GM10847 (cell line): ENCODE measurements around the gene DAZAP1.

Experiments used
- POLR2A ChIP-seq: IDR thresholded peaks from 2 replicates; pipeline ENCODE4 v1.6.1; 2011; ENCODE audit not compliant: insufficient read length; ENCODE audit errors: extremely low read depth

Gene DAZAP1

DNA sequence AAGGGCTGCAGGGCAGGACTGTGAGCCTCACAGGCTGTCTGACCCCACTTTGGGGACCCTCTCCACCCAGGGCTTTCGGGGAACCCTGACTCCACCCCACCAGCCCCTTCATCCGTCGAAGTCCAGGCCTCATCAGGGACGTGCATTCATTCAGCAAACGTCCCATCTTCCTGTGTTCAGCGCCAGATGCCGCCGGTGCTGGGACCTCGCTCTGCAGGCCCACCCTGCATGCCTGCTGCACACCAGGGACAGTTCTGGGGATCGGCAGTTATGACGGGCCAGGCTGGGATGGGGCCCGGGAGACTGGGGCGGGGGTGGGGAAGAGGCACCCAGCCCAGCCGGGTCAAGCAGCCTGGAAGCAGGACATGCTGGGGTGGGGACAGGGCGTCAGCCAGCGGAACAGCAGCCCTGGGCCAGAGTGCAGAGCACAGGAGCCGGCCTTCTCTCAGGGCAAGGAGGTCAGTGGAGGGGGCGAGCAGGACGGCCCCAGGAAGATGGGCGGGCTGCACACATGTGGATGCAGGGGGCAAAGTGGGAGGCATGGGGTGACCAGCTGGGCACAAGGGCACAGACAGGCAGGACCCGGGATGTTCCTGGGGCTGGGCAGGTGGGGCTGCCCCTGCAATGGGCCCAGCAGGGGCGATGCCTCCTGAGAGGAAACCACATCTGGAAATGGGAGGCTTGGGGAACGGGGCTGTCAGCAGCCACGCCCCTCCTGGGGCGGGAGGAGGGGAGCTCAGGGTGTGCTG is 11.2 kb upstream of the DAZAP1 start:
- no peak for TF ChIP-seq POLR2A

- TF ChIP-seq POLR2A, result no peak
Observed at GRCh38 chr19:1396768-1397679, 10.4 kb upstream of the DAZAP1 start.

DNA sequence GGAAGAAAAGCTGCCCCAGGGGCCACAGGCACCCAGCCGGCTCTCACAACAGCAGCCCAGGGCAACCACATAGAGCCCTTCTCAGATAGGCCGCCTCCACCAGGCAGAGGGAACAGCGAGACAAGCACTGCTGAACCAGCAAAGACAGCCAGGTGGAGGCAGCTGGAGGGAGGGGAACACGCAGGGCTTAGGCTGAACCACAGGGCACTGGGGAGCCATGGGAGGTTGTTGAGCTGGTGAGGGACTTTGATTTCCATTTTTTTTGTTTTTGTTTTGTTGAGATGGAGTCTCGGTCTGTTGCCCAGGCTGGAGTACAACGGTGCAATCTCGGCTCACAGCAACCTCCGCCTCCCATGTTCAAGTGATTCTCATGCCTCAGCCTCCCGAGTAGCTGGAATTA is 9.5 kb upstream of the DAZAP1 start:
- no peak for TF ChIP-seq POLR2A

GRCh38 chr19:1399079-1399478 is 8.3 kb upstream of the DAZAP1 start:
- TF ChIP-seq POLR2A, result no peak

- TF ChIP-seq POLR2A, result no peak
Observed at GRCh38 chr19:1399745-1400144, 7.6 kb upstream of the DAZAP1 start.

GRCh38 chr19:1400281-1401137 is 6.9 kb upstream of the DAZAP1 start:
- no peak for TF ChIP-seq POLR2A

DNA sequence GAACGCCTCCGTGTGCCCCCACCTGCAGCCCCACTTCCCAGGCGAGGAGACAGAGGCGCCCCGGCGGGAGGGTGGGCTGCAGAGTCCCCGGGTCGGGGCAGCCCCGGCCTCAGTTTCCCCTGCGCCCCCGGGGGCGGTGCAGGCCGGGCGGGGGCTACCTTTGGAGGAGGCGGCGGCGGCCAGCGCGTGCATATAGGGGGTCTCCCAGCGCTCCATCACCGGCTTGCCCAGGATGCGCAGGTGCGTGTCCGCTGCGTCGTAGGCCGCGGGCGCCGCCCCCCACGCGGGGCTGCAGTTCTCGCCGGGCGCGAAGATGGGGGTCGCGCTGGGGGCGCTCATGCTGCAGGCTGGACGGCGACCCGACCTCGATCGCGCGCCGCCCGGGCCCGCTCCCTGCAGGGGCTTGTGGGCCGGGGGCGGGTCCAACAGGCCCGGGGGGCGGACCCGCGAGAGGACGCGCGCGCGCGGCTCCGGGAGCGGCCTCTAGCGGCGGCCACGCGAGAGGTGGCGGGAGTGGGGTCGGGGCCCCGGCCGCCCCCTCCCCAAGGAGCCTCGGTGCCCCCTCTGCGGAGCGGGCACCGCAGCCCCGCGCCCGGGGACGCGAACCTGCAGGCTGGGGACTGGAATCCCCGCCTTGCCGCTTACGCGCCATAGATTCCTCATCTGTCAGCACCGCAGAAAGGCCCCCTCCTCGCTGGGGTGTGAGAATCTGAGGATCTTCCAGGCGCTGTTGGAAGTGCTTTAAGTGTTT is 6.1 kb upstream of the DAZAP1 start, which contains the start of gene GAMT:
Gene GAMT, minus strand, starts transcription at position 405 of the 751 bp plus-strand sequence. Its CDS starts 66 bp downstream, at position 339.
- TF ChIP-seq POLR2A, result peak; percentile 20

- no peak for TF ChIP-seq POLR2A
Observed at GRCh38 chr19:1401889-1402217, 5.5 kb upstream of the DAZAP1 start.

- TF ChIP-seq POLR2A, result no peak
Observed at GRCh38 chr19:1402411-1403070, 4.8 kb upstream of the DAZAP1 start.

GRCh38 chr19:1406774-1407527 is 435 bp upstream of the DAZAP1 start:
- TF ChIP-seq POLR2A, result peak; percentile 73

GRCh38 chr19:1408300-1409203 is 1.2 kb downstream of the DAZAP1 start:
- no peak for TF ChIP-seq POLR2A

DNA sequence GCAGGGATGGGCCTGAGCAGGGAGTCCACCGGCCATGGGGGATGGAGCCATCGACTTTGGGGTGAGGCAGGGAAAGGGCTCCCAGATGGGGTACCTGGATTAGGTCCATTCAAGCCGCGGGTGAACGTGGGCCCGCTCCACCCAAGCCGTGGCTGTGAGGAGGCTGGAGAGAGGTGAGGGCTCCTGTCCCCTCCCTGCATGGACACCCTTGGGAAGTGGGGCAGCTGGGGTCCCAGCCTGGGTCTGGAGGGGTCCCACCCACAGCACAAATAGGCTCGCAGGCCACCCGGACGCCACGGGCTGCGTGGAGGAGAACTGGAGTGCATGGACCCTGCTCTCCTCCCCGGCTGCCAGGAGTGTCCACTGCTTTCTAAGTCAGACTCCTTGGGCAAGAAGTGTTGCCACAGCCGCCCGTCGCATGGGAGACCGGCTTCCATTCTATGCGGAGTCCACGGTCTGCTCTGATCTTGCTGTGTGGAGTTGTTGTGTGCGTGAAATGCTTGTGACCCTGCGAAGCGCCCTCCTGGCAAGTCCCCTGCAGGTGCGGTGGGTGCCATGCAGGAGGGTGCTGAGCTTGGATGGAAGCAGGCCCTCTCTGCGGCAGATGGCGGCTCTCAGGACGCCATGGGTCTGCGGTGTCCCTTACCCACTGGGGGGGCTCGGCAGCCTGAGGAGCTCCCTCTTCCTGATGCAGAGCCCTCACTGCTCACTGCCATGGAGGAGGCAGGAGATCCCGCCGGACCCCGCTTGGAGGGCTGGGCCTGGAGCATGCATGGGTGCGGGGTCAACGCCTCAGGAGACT is 2.0 kb downstream of the DAZAP1 start:
- TF ChIP-seq POLR2A, result no peak
